NCI-H526 (cell line): ENCODE data around the gene CAMSAP3.
A peak's percentile ranks its signal among the peaks of the same experiment; 100 is the strongest.
"Not testable (repeated sequence)": the region's sequence is repeated elsewhere in the genome, so short reads cannot be mapped to it uniquely, and the experiment has no call there.

Source experiments
- DNase-seq, 2 experiments: peaks; one replicate each; lab custom pipeline; 2025; lab: John Stamatoyannopoulos, UW

The CAMSAP3 gene

GRCh38 chr19:7575434-7576040 is 20.1 kb upstream of the CAMSAP3 start:
- DNase-seq = no peak

DNA sequence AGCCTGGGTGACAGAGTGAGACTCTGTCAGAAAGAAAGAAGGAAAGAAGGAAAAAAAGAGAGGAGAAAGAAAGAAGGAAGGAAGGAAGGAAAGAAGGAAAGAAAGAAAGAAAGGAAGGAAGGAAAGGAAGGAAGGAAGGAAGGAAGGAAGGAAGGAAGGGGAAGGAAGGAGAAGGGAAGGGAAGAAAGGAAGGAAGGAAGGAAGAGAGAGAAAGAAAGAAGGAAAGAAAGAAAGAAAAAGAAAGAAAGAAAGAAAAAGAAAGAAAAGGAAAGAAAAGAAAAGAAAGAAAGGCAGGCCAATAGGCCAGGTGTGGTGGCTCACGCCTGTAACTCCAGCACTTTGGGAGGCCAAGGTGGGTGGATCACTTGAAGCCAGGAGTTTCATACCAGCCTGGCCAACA is 18.2 kb upstream of the CAMSAP3 start:
- not testable (repeated sequence) for DNase-seq

GRCh38 chr19:7578127-7578526 is 17.5 kb upstream of the CAMSAP3 start:
- DNase-seq = no peak

- no peak for DNase-seq
Observed at GRCh38 chr19:7579182-7579581, 16.5 kb upstream of the CAMSAP3 start.

DNA sequence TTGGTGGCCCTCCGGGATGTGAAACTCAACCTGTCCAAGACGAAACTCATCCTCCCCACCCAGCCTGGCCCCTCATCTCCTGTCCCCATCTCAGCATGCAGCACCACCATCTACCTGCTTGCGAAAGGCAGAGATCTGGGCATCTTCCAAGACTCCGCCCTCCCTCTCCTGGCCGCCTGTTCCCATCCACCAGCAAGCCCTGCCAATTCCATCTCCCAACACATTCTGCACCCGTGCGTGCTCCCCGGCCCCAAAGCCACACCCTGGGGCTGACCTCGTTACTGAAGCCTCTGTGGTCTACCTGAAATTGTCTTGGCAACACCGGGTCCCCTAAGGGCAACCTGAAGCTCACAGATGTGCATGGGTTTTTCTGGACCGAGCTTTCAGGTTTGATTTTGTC is 13.2 kb upstream of the CAMSAP3 start:
- no peak for DNase-seq

DNA sequence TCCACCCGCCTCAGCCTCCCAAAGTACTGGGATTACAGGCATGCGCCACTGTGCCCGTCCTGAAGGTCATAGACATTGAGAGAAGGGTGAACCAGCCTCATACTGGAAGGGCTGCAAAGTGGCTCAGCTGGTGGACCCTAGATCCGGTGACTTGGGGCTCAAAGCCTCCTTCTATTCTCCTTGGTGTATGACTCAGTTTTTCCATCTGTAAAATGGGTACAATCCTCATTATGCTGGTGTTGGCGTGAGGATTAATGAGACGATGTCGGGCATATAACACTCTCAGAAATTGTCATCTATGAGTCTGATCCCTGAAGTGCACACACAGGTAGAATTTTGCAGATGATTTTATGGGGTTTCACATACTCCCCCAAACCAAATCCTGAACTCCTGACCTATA is 5.8 kb upstream of the CAMSAP3 start:
- DNase-seq = no peak

DNA sequence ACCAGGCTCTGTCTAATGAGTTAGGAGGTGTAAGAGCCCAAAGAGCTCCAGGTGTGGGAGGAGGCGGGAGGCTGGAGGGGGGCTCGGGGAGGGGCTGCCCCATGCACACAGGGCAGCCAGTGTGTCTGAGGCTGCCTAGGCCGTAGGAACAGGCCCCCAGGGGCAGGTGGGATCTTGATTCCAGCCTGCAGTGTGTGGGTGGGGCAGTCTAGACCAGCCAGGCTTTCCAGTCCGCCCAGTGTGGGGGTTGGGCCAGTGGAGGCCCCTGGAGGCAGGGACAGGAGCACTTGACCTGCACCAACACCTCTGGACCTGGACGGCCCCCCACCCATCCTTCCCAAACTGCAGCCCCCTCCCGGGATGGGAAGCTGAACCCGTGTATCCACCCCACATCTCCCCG is 5.4 kb upstream of the CAMSAP3 start:
- DNase-seq = no peak

DNA sequence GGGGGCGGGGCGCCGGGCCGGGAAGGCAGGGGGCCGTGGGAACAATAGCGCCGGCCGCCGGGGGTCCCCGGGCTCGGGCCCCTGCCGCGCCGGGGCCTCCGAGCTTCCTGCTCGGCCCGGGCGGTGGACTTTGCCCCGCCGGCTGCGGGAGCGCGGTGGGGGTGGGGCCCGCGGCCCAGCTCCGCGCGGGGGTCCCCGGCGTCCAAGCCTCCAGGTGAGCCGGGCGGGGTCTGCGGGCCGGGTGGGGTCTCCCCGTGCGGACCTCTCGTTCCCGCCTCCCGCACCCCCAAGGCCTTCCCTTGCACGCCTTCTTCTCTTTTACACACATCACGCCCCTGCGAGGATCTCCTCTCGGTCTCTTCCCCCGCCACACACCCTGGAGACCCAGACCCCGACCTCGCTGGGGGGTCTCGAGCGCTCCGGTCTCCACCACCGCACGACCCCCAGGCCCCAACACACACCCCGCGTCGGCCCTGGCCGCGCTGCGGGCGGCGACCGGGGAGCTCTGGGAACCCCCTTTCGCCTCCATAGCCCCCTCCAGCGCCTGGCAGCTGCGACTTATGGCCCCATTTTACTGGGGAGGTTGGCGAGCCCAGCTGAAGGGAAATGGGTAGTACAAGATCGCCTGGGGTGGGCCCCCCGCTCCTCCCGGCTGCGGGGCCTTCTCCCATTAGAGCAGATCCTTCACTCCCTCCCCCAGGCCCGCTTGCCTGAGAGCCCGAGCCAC is 711 bp downstream of the CAMSAP3 start:
- DNase-seq = peak in 1 of 2 experiments; percentile 17

GRCh38 chr19:7597689-7598088 is 2.0 kb downstream of the CAMSAP3 start:
- DNase-seq = no peak

DNA sequence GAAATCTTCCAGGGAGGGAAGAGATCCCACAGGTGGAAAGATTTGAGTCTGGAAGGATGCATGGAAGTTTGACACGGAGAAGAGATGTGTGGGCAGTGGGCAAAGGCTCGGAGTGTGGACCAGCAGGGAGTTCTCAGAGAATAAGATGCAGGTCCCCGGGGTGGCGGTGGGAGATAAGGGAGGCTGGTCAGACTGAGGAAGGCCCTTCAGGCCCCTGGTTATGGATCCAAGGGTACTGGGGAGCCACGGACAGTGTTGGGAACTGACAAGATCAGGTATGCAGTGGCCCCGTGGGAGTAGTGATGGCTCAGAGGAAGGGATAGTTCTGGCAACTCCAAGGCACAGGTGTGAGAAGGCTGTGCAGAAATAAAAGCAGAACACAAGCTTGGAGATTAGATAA is 2.5 kb downstream of the CAMSAP3 start:
- no peak for DNase-seq

- DNase-seq = no peak
Observed at GRCh38 chr19:7600721-7601120, 5.1 kb downstream of the CAMSAP3 start.

- DNase-seq = no peak
Observed at GRCh38 chr19:7602240-7602934, 6.7 kb downstream of the CAMSAP3 start.

GRCh38 chr19:7602935-7603497 is 7.4 kb downstream of the CAMSAP3 start:
- no peak for DNase-seq

- DNase-seq = no peak
Observed at GRCh38 chr19:7603919-7604318, 8.3 kb downstream of the CAMSAP3 start.

- DNase-seq = peak; percentile 34 to 61
Observed at GRCh38 chr19:7605490-7606222, 10.0 kb downstream of the CAMSAP3 start.

GRCh38 chr19:7606289-7606688 is 10.6 kb downstream of the CAMSAP3 start:
- DNase-seq = no peak

DNA sequence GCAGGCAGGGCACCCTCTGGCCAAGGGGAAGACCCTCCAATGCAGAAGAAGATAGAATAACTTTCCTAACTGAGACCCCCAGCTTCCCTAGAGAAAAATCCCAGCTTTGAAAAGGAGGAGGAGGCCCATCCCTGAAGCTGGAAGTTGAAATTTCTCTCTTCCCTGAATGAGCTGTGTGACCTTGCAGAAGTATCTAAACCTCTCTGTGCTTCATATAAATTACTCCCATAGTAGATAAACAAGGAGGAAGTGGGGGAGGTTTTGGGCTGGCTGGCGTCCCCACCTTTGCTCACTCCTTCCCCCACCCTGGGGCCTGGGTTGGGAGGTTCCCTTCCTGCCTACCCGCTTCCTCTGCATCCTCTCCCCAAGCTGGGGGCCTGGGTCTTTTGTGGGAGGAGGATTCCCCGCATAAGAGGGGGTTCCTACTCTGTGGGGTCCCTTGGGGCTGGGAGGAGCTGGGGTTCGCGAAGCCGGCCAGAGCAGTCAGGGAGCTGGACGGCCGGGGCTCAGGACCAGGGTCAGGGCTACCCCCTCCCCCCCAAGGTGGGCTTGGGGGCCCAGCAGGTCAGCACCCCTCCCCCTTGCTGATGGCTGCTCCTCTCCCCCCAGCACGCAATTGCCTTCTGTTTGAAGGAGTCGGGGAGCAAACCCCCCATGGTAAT is 11.7 kb downstream of the CAMSAP3 start:
- DNase-seq = no peak

DNA sequence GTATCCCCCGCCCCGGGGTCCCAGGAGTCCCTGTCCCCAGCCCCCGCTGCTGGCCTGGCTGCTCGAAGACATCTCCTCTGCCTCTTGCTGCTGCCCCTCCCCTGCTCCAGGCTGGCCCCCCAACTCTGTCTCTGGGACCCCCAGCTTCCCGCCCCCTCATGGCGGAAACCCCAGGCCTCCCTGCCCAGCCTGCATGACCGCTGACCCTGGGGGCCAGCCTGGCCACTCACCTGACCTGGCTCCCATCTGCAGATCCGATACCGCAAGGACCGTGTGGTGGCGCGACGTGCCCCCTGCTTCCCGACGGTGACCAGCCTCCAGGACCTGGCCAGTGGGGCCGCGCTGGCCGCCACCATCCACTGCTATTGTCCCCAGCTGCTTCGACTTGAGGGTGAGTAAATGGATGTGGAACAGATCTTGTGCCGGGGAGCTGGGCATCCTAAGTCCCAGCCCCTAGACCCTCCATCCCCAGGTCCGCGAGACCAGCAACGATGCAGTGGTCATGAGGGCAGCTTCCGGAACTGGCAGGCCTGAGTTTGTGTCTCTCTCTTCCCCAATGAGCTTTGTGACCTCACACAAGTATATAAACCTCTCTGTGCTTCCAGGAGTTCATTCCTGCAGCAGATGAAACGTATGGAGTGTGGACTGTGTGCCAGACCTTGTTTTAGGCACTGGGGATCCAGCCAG is 12.4 kb downstream of the CAMSAP3 start:
- DNase-seq = no peak

DNA sequence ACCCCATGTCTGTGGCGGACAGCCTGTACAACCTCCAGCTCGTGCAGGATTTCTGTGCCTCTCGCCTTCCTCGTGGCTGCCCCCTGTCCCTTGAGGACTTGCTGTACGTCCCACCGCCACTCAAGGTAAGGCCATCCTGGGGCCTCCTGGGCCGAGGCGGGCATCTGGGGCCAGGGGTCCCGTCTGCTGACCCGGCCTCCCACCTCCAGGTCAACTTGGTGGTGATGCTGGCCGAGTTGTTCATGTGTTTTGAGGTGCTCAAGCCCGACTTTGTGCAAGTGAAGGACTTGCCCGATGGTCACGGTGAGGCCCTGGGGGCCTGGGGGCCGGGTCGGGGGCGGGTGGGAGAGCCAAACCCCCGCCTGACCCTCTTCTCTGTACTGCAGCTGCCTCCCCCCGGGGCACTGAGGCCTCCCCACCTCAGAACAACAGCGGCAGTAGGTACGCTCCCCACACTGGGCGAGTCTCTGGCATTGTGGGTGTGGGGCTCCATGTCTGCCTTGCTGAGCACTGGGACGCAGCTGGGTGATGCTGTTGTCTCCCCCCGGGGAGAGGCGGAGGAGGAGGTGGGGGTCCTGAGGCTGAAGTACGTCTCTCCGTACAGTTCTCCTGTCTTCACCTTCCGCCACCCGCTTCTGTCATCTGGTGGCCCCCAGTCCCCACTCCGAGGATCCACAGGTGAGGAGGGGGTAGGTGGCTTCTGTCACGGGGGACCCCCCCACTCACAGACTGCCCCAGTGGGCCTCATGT is 15.0 kb downstream of the CAMSAP3 start:
- DNase-seq = no peak

DNA sequence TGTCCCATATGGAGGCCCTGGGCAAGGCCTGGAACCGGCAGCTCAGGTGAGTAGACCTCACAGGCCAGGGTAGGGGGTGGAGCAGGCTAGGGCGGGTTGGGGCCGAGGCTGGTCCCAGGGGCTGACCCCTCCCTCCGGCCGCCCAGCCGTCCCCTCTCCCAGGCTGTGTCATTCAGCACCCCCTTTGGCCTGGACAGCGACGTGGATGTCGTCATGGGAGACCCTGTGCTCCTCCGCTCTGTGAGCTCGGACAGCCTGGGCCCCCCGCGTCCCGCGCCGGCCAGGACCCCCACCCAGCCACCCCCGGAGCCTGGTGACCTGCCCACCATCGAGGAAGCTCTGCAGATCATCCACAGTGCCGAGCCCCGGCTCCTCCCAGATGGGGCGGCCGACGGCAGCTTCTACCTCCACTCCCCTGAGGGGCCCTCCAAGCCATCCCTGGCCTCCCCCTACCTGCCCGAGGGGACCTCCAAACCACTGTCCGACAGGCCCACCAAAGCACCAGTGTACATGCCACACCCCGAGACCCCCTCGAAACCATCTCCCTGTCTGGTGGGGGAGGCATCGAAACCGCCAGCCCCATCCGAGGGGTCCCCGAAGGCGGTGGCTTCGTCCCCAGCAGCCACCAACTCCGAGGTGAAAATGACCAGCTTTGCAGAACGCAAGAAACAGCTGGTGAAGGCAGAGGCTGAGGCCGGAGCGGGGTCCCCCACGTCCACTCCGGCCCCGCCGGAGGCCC is 16.0 kb downstream of the CAMSAP3 start:
- DNase-seq = no peak
